Endothelial cell of umbilical vein (primary cell): ENCODE results near the gene EPSTI1. TPM values are rescaled to one million over a fixed set of nuclear protein-coding genes. Genes with fewer than 3 reads are reported as not detected.

Source experiments
- BruUV-seq: library from RNA; stranded (reverse); fragments of 400-500 nt; replicated peaks from 2 replicates; lab custom pipeline; 2021; lab: Mats Ljungman, UMichigan
- CTCF ChIA-PET: fragments of 300-600, 350-600 bp; sonication (Branson Sonifier 250); formaldehyde crosslinking; loops from one replicate; lab custom pipeline; 2021; ENCODE audit warnings: antibody characterized with exemption, inconsistent platforms; lab: Charles Lee
- POLR2A ChIA-PET: fragments of 300-600, 350-600 bp; sonication (Branson Sonifier 250); formaldehyde crosslinking; loops from one replicate; lab custom pipeline; 2021; ENCODE audit warnings: antibody characterized with exemption, inconsistent platforms; lab: Charles Lee
- DNase-seq: peaks from one replicate; pipeline ENCODE4 v3.0.0-alpha.2; 2011; ENCODE audit warnings: low read depth, low spot score
- FAIRE-seq: peaks from 2 replicates; lab custom pipeline; 2011; peaks lifted over from hg19 to GRCh38; lab: Jason Lieb, UNC
- H2AFZ ChIP-seq: 2 replicates; pipeline ENCODE4 v1.6.0; 2012; ENCODE audit warnings: low read depth, low read length, control low read depth, inconsistent platforms
- H3K27ac ChIP-seq: 2 replicates; pipeline ENCODE4 v1.5.1; 2011; ENCODE audit warnings: low read depth, mild to moderate bottlenecking, control low read depth, low read length, moderate library complexity; ENCODE audit not compliant: insufficient read depth
- H3K27me3 ChIP-seq, 2 experiments: 2 replicates each; pipeline versions ENCODE4 v1.6.0 to v1.6.1; 2011; ENCODE audit warnings: low read length in 2 of 2, mixed read lengths in 1 of 2; ENCODE audit not compliant: control insufficient read depth in 2 of 2, insufficient read depth in 2 of 2
- H3K36me3 ChIP-seq, 2 experiments: 2 replicates in 1 of 2; 3 replicates in 1 of 2; pipeline ENCODE4 v1.5.1; 2011; ENCODE audit warnings: low read length in 2 of 2, mild to moderate bottlenecking in 1 of 2, moderate library complexity in 1 of 2; ENCODE audit not compliant: control insufficient read depth in 2 of 2, insufficient read depth in 2 of 2; ENCODE audit errors: extremely low read depth in 1 of 2
- H3K4me1 ChIP-seq: 3 replicates; pipeline ENCODE4 v1.5.1; 2011; ENCODE audit warnings: mild to moderate bottlenecking, low read length; ENCODE audit not compliant: control insufficient read depth, insufficient read depth; ENCODE audit errors: extremely low read depth
- H3K4me2 ChIP-seq: 2 replicates; pipeline ENCODE4 v1.6.1; 2011; ENCODE audit warnings: low read length, control low read depth, mixed read lengths; ENCODE audit not compliant: insufficient read depth
- H3K4me3 ChIP-seq, 3 experiments: fragments of 200-600 bp in 1 of 3; sonication (generic), shearing (Covaris generic) in 1 of 3; replicated peaks in 1 of 3; 2 replicates each; pipeline ENCODE4 v1.5.1; 2011 to 2016; ENCODE audit warnings: control low read depth in 3 of 3, low read length in 3 of 3, mild to moderate bottlenecking in 2 of 3, inconsistent platforms in 1 of 3, low read depth in 1 of 3, moderate library complexity in 1 of 3; ENCODE audit not compliant: insufficient read depth in 1 of 3
- H3K79me2 ChIP-seq: 2 replicates; pipeline ENCODE4 v1.6.0; 2012; ENCODE audit warnings: low read length, inconsistent platforms; ENCODE audit not compliant: control insufficient read depth, insufficient read depth
- H3K9ac ChIP-seq: replicated peaks from 2 replicates; pipeline ENCODE3; 2011; ENCODE audit warnings: low read length, control low read depth; ENCODE audit not compliant: insufficient read depth; ENCODE audit errors: extremely low read depth
- H3K9me1 ChIP-seq: replicated peaks from 3 replicates; pipeline ENCODE4 v1.6.0; 2011; ENCODE audit warnings: mild to moderate bottlenecking, low read length; ENCODE audit not compliant: control insufficient read depth, insufficient read depth; ENCODE audit errors: extremely low read depth
- H3K9me3 ChIP-seq: replicated peaks from 2 replicates; pipeline ENCODE4 v1.5.1; 2012; ENCODE audit warnings: low read length, inconsistent platforms; ENCODE audit not compliant: control insufficient read depth, insufficient read depth
- H4K20me1 ChIP-seq: replicated peaks from 2 replicates; pipeline ENCODE3; 2011; ENCODE audit warnings: mild to moderate bottlenecking, low read length; ENCODE audit not compliant: control insufficient read depth, insufficient read depth; ENCODE audit errors: extremely low read depth
- CTCF ChIP-seq, 2 donors: IDR thresholded peaks; 1 replicate in 1 of 2; 2 replicates in 1 of 2; pipeline ENCODE4 v1.5.1; 2011; ENCODE audit warnings: low read length in 2 of 2, mild to moderate bottlenecking in 2 of 2, moderate library complexity in 2 of 2, control low read depth in 1 of 2, inconsistent platforms in 1 of 2, low read depth in 1 of 2; ENCODE audit not compliant: insufficient read depth in 1 of 2; ENCODE audit errors: extremely low read depth in 1 of 2
- EZH2 ChIP-seq: IDR thresholded peaks from 2 replicates; pipeline ENCODE4 v1.6.1; 2012; ENCODE audit warnings: borderline replicate concordance, low read depth, mild to moderate bottlenecking, moderate library complexity, low read length, inconsistent platforms; ENCODE audit not compliant: severe bottlenecking
- GATA2 ChIP-seq: IDR thresholded peaks from 2 replicates; pipeline ENCODE4 v1.7.0; 2011; ENCODE audit warnings: low read depth, mild to moderate bottlenecking, moderate library complexity, mixed read lengths, low read length; ENCODE audit not compliant: insufficient read length, insufficient read depth
- MAX ChIP-seq: IDR thresholded peaks from 2 replicates; pipeline ENCODE4 v1.6.1; 2011; ENCODE audit not compliant: insufficient read depth, insufficient read length
- MYC ChIP-seq: IDR thresholded peaks from one replicate; pipeline ENCODE4 v1.6.1; 2011; ENCODE audit warnings: mild to moderate bottlenecking, low read depth, low read length
- POLR2A ChIP-seq: IDR thresholded peaks from 2 replicates; pipeline ENCODE4 v1.6.1; 2012; ENCODE audit warnings: low read depth, mild to moderate bottlenecking, control low read depth, low read length
- dilution Hi-C: fragments of 300-500 bp; cut with MboI; formaldehyde crosslinking; loops from one replicate; pipeline ENCODE4 v1.15.0; 2019; ENCODE audit warnings: low sequenced_read_pairs; ENCODE audit not compliant: extremely low pct_ligation_motif_present
- intact Hi-C: fragments of 100-400 bp; cut with micrococcal nuclease; formaldehyde crosslinking; loops from one replicate; pipeline ENCODE4 v1.10.0; 2022
- polyA plus RNA-seq, 4 experiments: library from polyadenylated mRNA; depleted of rRNA in 3 of 4; stranded (reverse) in 3 of 4; unstranded in 1 of 4; fragments of >200 nt; gene quantifications; 2 replicates each; pipeline versions ENCODE4 v1.2.1 to v1.2.3, GENCODE V29; 2011 to 2012; ENCODE audit warnings: missing spikeins in 1 of 4
- total RNA-seq: library from RNA; stranded (reverse); gene quantifications from 2 replicates; pipeline ENCODE4 v1.2.3, GENCODE V29; 2021

The EPSTI1 gene
- total and polyA plus RNA-seq, 2 donors (not counting 3 experiments of a cell fraction or from before 2014, with no cell fraction given), result 0.77 to 3.1 TPM

GRCh38 chr13:42926043-42926442, 66.0 kb downstream of the EPSTI1 start:
- Histone ChIP-seq H3K79me2 (no peaks in the 10 kb centered on the region), H2AFZ (no peak overlapping the region), H3K9ac (no peak overlapping the region), H3K4me3 (no peak overlapping the region), H4K20me1 (no peaks in the 10 kb centered on the region), H3K9me1 (no peaks in the 10 kb centered on the region), H3K9me3 (no peaks in the 10 kb centered on the region), H3K27me3 (peaks cover 2 to 6% of the 10 kb centered on the region in 2 experiments), H3K36me3 (no peaks in the 10 kb centered on the region), H3K4me2 (no peak overlapping the region), H3K4me1 (no peaks in the 10 kb centered on the region), H3K27ac (no peak overlapping the region)
- TF ChIP-seq GATA2, result no peak
- no peak for TF ChIP-seq POLR2A
- no peak for TF ChIP-seq CTCF (IDR thresholded peaks at IDR 0.05; ENCODE audit: extremely low read depth in 1 of 2, insufficient read depth in 1 of 2, low read depth in 1 of 2, low read length in 2 of 2)
- TF ChIP-seq MYC, result no peak
- POLR2A ChIA-PET, result no interaction called here
- FAIRE-seq (no peak), DNase-seq (no peak)
- intact Hi-C loops (no loop called here), dilution Hi-C loops (no loop called here)
- BruUV-seq, result no TSS peak
- CTCF ChIA-PET, result interaction anchor here (1.3 kb wide), 1 partner anchor 36 kb away, joined by 3 read pairs; no protein-coding TSS in a partner anchor

- H3K9me1 ChIP-seq, result no peaks in the 10 kb centered on the region
- H3K9ac ChIP-seq, result no peak overlapping the region
- BruUV-seq, result no TSS peak
- CTCF ChIA-PET, result no interaction called here
- H3K36me3 ChIP-seq, result no peaks in the 10 kb centered on the region
- no peaks in the 10 kb centered on the region for H4K20me1 ChIP-seq
- no peaks in the 10 kb centered on the region for H3K4me1 ChIP-seq
- intact Hi-C loops (no loop called here), dilution Hi-C loops (no loop called here)
- peaks cover 2 to 6% of the 10 kb centered on the region in 2 experiments for H3K27me3 ChIP-seq
- POLR2A ChIA-PET, result no interaction called here
- H3K4me2 ChIP-seq, result no peak overlapping the region
- no peak for TF ChIP-seq EZH2
- TF ChIP-seq GATA2, result no peak
- TF ChIP-seq POLR2A, result no peak
- no peak for TF ChIP-seq MYC
- no peak for TF ChIP-seq MAX
- no peak for TF ChIP-seq CTCF (IDR thresholded peaks at IDR 0.05; ENCODE audit: extremely low read depth in 1 of 2, insufficient read depth in 1 of 2, low read depth in 1 of 2, low read length in 2 of 2)
- DNase-seq (no peak), FAIRE-seq (no peak)
- no peak overlapping the region for H3K4me3 ChIP-seq
- H3K79me2 ChIP-seq, result no peaks in the 10 kb centered on the region
- H3K9me3 ChIP-seq, result no peaks in the 10 kb centered on the region
- no peak overlapping the region for H3K27ac ChIP-seq
- no peak overlapping the region for H2AFZ ChIP-seq
Measured at GRCh38 chr13:42925626-42926025, 66.4 kb downstream of the EPSTI1 start.
